Suprapubic skin (tissue), 3 donors: ENCODE results near the gene PSME1.

Experiments used
- CTCF ChIP-seq, 2 donors: fragments of 200-600 bp in 1 of 2; fragments of 450-650 bp in 1 of 2; sonication (generic) in 1 of 2; IDR thresholded peaks; one replicate each; pipeline ENCODE4 v1.5.1; 2016 to 2019; ENCODE audit warnings: antibody characterized with exemption in 2 of 2, mild to moderate bottlenecking in 1 of 2, moderate library complexity in 1 of 2
- POLR2AphosphoS5 ChIP-seq, 3 donors: sonication (generic); formaldehyde crosslinking; IDR thresholded peaks; one replicate each; pipeline ENCODE4 v1.6.1; 2017; ENCODE audit warnings: antibody characterized with exemption in 3 of 3

- no peak for TF ChIP-seq CTCF (IDR thresholded peaks at IDR 0.05)
- TF ChIP-seq POLR2AphosphoS5 (IDR thresholded peaks at IDR 0.05): no peak
Measured at GRCh38 chr14:24132976-24133375, 3.0 kb upstream of the PSME1 start.
